WTC11 (cell line): ENCODE results near the gene SGO2. TPM values are rescaled to one million over a fixed set of nuclear protein-coding genes. Genes with fewer than 3 reads are reported as not detected.

Source experiments
- ATAC-seq: fragments of 200-7000 bp; cut with Tn5 transposase; 2 replicates; pipeline ENCODE4 v1.10.0; 2021; ENCODE audit warnings: mild to moderate bottlenecking, moderate library complexity
- CTCF ChIA-PET: fragments of 300-600 bp; sonication (Branson Sonifier 250); formaldehyde crosslinking; loops from one replicate; lab custom pipeline; 2021; ENCODE audit warnings: antibody characterized with exemption; lab: Charles Lee
- POLR2A ChIA-PET: fragments of 350-600 bp; sonication (Branson Sonifier 250); formaldehyde crosslinking; loops from one replicate; lab custom pipeline; 2021; ENCODE audit warnings: antibody characterized with exemption; lab: Charles Lee
- DNase-seq: peaks from one replicate; pipeline ENCODE4 v3.0.0; 2021; ENCODE audit warnings: low spot score
- H3K27ac Mint-ChIP-seq: 2 replicates; pipeline ENCODE4 v1.8.0; 2021; ENCODE audit warnings: mixed read lengths
- H3K27me3 Mint-ChIP-seq: 2 replicates; pipeline ENCODE4 v1.8.0; 2021; ENCODE audit warnings: low read depth, mild to moderate bottlenecking, moderate library complexity, mixed read lengths
- H3K36me3 Mint-ChIP-seq: 2 replicates; pipeline ENCODE4 v1.8.0; 2021; ENCODE audit warnings: mixed read lengths
- H3K4me1 Mint-ChIP-seq: 2 replicates; pipeline ENCODE4 v1.8.0; 2022; ENCODE audit warnings: mixed read lengths
- H3K4me3 Mint-ChIP-seq: 2 replicates; pipeline ENCODE4 v1.8.0; 2021; ENCODE audit warnings: mild to moderate bottlenecking, moderate library complexity, mixed read lengths
- H3K9me3 Mint-ChIP-seq: 2 replicates; pipeline ENCODE4 v1.8.0; 2021; ENCODE audit warnings: mixed read lengths
- ARID4B ChIP-seq: sonication (generic); formaldehyde crosslinking; IDR thresholded peaks from 2 replicates; pipeline ENCODE4 v1.8.0; 2023; ENCODE audit warnings: missing genetic modification reagents, mild to moderate bottlenecking, borderline replicate concordance
- ATF1 ChIP-seq: sonication (generic); formaldehyde crosslinking; IDR thresholded peaks from 2 replicates; pipeline ENCODE4 v1.8.1; 2023; ENCODE audit warnings: mild to moderate bottlenecking, moderate library complexity, missing genetic modification reagents
- ATF3 ChIP-seq: sonication (generic); formaldehyde crosslinking; conservative IDR thresholded peaks from 2 replicates; pipeline ENCODE4 v1.8.1; 2022; ENCODE audit warnings: mild to moderate bottlenecking, missing genetic modification reagents
- CBFB ChIP-seq: sonication (generic); formaldehyde crosslinking; IDR thresholded peaks from 2 replicates; pipeline ENCODE4 v1.8.1; 2022; ENCODE audit warnings: mild to moderate bottlenecking, low read depth, missing genetic modification reagents
- E2F1 ChIP-seq: sonication (generic); formaldehyde crosslinking; IDR thresholded peaks from 2 replicates; pipeline ENCODE4 v1.8.0; 2022; ENCODE audit warnings: mild to moderate bottlenecking, missing genetic modification reagents
- ESRRA ChIP-seq: sonication (generic); formaldehyde crosslinking; IDR thresholded peaks from 2 replicates; pipeline ENCODE4 v1.8.1; 2022; ENCODE audit warnings: mild to moderate bottlenecking, missing genetic modification reagents, borderline replicate concordance
- ETV6 ChIP-seq: sonication (generic); formaldehyde crosslinking; IDR thresholded peaks from 2 replicates; pipeline ENCODE4 v1.8.1; 2022; ENCODE audit warnings: mild to moderate bottlenecking, missing genetic modification reagents
- FOXJ3 ChIP-seq: sonication (generic); formaldehyde crosslinking; IDR thresholded peaks from 2 replicates; pipeline ENCODE4 v1.9.0; 2021; ENCODE audit warnings: missing genetic modification reagents, mild to moderate bottlenecking, borderline replicate concordance
- FOXP1 ChIP-seq: sonication (generic); formaldehyde crosslinking; IDR thresholded peaks from 2 replicates; pipeline ENCODE4 v1.8.0; 2022; ENCODE audit warnings: missing genetic modification reagents, mild to moderate bottlenecking, moderate library complexity, borderline replicate concordance
- HMGA2 ChIP-seq: fragments of 250-450 bp; sonication (Bioruptor Pico); IDR thresholded peaks from 2 replicates; pipeline ENCODE4 v1.4.0; 2021; ENCODE audit warnings: mild to moderate bottlenecking, moderate library complexity
- IRF1 ChIP-seq: sonication (generic); formaldehyde crosslinking; IDR thresholded peaks from 2 replicates; pipeline ENCODE4 v1.8.0; 2023; ENCODE audit warnings: missing genetic modification reagents
- IRF2 ChIP-seq: sonication (generic); formaldehyde crosslinking; IDR thresholded peaks from 2 replicates; pipeline ENCODE4 v1.8.0; 2022; ENCODE audit warnings: low read depth, missing genetic modification reagents, borderline replicate concordance
- JUN ChIP-seq: sonication (generic); formaldehyde crosslinking; IDR thresholded peaks from 2 replicates; pipeline ENCODE4 v1.8.0; 2023; ENCODE audit warnings: mild to moderate bottlenecking, missing genetic modification reagents
- MLX ChIP-seq: sonication (generic); formaldehyde crosslinking; IDR thresholded peaks from 2 replicates; pipeline ENCODE4 v1.8.1; 2023; ENCODE audit warnings: mild to moderate bottlenecking, missing genetic modification reagents, moderate library complexity
- NFE2L1 ChIP-seq: sonication (generic); formaldehyde crosslinking; IDR thresholded peaks from 2 replicates; pipeline ENCODE4 v1.8.1; 2023; ENCODE audit warnings: missing genetic modification reagents
- RELA ChIP-seq: sonication (generic); formaldehyde crosslinking; IDR thresholded peaks from 2 replicates; pipeline ENCODE4 v1.8.1; 2022; ENCODE audit warnings: missing genetic modification reagents, mild to moderate bottlenecking, borderline replicate concordance
- STAT6 ChIP-seq: sonication (generic); formaldehyde crosslinking; conservative IDR thresholded peaks from 2 replicates; pipeline ENCODE4 v1.8.1; 2023; ENCODE audit warnings: mild to moderate bottlenecking, low read depth, missing genetic modification reagents, moderate library complexity
- USF1 ChIP-seq: sonication (generic); formaldehyde crosslinking; IDR thresholded peaks from 2 replicates; pipeline ENCODE4 v1.8.0; 2022; ENCODE audit warnings: mild to moderate bottlenecking, missing genetic modification reagents
- ZBTB43 ChIP-seq: sonication (generic); formaldehyde crosslinking; IDR thresholded peaks from 2 replicates; pipeline ENCODE4 v1.8.1; 2023; ENCODE audit warnings: mild to moderate bottlenecking, missing genetic modification reagents
- ZNF121 ChIP-seq: sonication (generic); formaldehyde crosslinking; IDR thresholded peaks from 2 replicates; pipeline ENCODE4 v1.8.0; 2023; ENCODE audit warnings: missing genetic modification reagents
- ZNF138 ChIP-seq: sonication (generic); formaldehyde crosslinking; conservative IDR thresholded peaks from 2 replicates; pipeline ENCODE4 v1.8.1; 2022; ENCODE audit warnings: mild to moderate bottlenecking, moderate library complexity, missing genetic modification reagents
- ZNF232 ChIP-seq: sonication (generic); formaldehyde crosslinking; IDR thresholded peaks from 2 replicates; pipeline ENCODE4 v1.8.0; 2022; ENCODE audit warnings: mild to moderate bottlenecking, missing genetic modification reagents
- ZNF512 ChIP-seq: sonication (generic); formaldehyde crosslinking; IDR thresholded peaks from 2 replicates; pipeline ENCODE4 v1.8.1; 2022; ENCODE audit warnings: missing genetic modification reagents, borderline replicate concordance
- ZNF671 ChIP-seq: fragments of 250-450 bp; sonication (Bioruptor Pico); IDR thresholded peaks from 2 replicates; pipeline ENCODE4 v1.8.0; 2021; ENCODE audit warnings: mild to moderate bottlenecking
- total RNA-seq: library from RNA; stranded (reverse); gene quantifications from 3 replicates; pipeline ENCODE4 v1.2.3, GENCODE V29; 2021

SGO2 gene
- total RNA-seq, 1 experiment from 2014 or later, result 34.1 TPM

GRCh38 chr2:200599206-200599605 lies 73.2 kb downstream of the SGO2 start (continued):
- TF ChIP-seq STAT6, result no peak
- TF ChIP-seq E2F1 (CRISPR knock-in tag), result no peak
- no peak for TF ChIP-seq NFE2L1 (CRISPR knock-in tag)
- TF ChIP-seq ZNF121 (CRISPR knock-in tag), result no peak
- TF ChIP-seq FOXP1 (CRISPR knock-in tag), result no peak
- TF ChIP-seq ETV6, result no peak
- no peak for TF ChIP-seq FOXJ3 (CRISPR knock-in tag)
- TF ChIP-seq ZNF138 (CRISPR knock-in tag), result no peak
- TF ChIP-seq USF1 (CRISPR knock-in tag), result no peak
- TF ChIP-seq RELA, result no peak
- no peak for TF ChIP-seq ZNF232 (CRISPR knock-in tag)
- no peak for TF ChIP-seq ATF1 (CRISPR knock-in tag)
- TF ChIP-seq CBFB (CRISPR knock-in tag), result no peak
- no peak for TF ChIP-seq IRF1 (CRISPR knock-in tag)
- TF ChIP-seq JUN (CRISPR knock-in tag), result no peak
- no peak for TF ChIP-seq IRF2

- no peaks in the 10 kb centered on the region for H3K36me3 Mint-ChIP-seq
- no peaks in the 10 kb centered on the region for H3K4me1 Mint-ChIP-seq
- CTCF ChIA-PET, result no interaction called here
- H3K4me3 Mint-ChIP-seq, result no peak overlapping the region
- POLR2A ChIA-PET, result interaction anchor here (0.6 kb wide), 1 partner anchor 531 kb away, joined by 3 read pairs; no protein-coding TSS in a partner anchor
- no peak for ATAC-seq
- no peak overlapping the region for H3K27ac Mint-ChIP-seq
- DNase-seq, result no peak
- peaks cover 2% of the 10 kb centered on the region; the same call in 1 of the 2 replicates for H3K27me3 Mint-ChIP-seq
- H3K9me3 Mint-ChIP-seq, result no peaks in the 10 kb centered on the region
- TF ChIP-seq HMGA2 (no peak), ZNF512 (CRISPR knock-in tag) (no peak), MLX (CRISPR knock-in tag) (no peak), ESRRA (CRISPR knock-in tag) (no peak), ZNF671 (CRISPR knock-in tag) (no peak), ZBTB43 (CRISPR knock-in tag) (no peak), ATF3 (no peak), ARID4B (CRISPR knock-in tag) (no peak)
Observed at GRCh38 chr2:200600549-200601225, 74.7 kb downstream of the SGO2 start.
